Head of caudate nucleus (tissue), 42 donors: ENCODE data around the gene BOD1L2.
A peak's percentile ranks its signal among the peaks of the same experiment; 100 is the strongest.

Source experiments
- DNase-seq, 42 donors: peaks; one replicate each; pipeline versions ENCODE4 v3.0.0 to v3.0.0-alpha.2; 2020 to 2021; ENCODE audit warnings: mixed read lengths in 7 of 42
- intact Hi-C: fragments of 100-400 bp; cut with DNase I; formaldehyde crosslinking; loops from one replicate; pipeline ENCODE4 v1.15.0; 2022

The BOD1L2 gene

GRCh38 chr18:57149051-57149450 lies 2.2 kb downstream of the BOD1L2 start:
- no peak for DNase-seq
- intact Hi-C loops, result no loop called here

- no peak for DNase-seq
- intact Hi-C loops, result no loop called here
These were observed 2.6 kb downstream of the BOD1L2 start for GRCh38 chr18:57149531-57149930.

- intact Hi-C loops, result no loop called here
- no peak for DNase-seq
These were observed 3.2 kb downstream of the BOD1L2 start for GRCh38 chr18:57150081-57150480.

- peak in 1 of 42 donors; percentile 6 for DNase-seq
- intact Hi-C loops, result no loop called here
These were observed 3.9 kb downstream of the BOD1L2 start for GRCh38 chr18:57150828-57151227.

- intact Hi-C loops, result no loop called here
- no peak for DNase-seq
These were observed 7.4 kb downstream of the BOD1L2 start for GRCh38 chr18:57154191-57154830.

GRCh38 chr18:57164401-57164800 lies 17.5 kb downstream of the BOD1L2 start:
- intact Hi-C loops, result no loop called here

GRCh38 chr18:57167617-57168308 lies 20.9 kb downstream of the BOD1L2 start:
- DNase-seq, result no peak
- intact Hi-C loops, result no loop called here

More at GRCh38 chr18:57164401-57164800, 17.5 kb downstream of the BOD1L2 start:
- peak in 1 of 42 donors; percentile 21 for DNase-seq

GRCh38 chr18:57171026-57171425 lies 24.1 kb downstream of the BOD1L2 start:
- intact Hi-C loops, result no loop called here

GRCh38 chr18:57175532-57175931 lies 28.6 kb downstream of the BOD1L2 start:
- peak in 15 of 42 donors; percentile 1 to 64 (median 29) for DNase-seq
- intact Hi-C loops, result no loop called here

More at GRCh38 chr18:57171026-57171425, 24.1 kb downstream of the BOD1L2 start:
- no peak for DNase-seq

GRCh38 chr18:57185434-57185833 lies 38.5 kb downstream of the BOD1L2 start:
- intact Hi-C loops, result no loop called here
- no peak for DNase-seq

- no peak for DNase-seq
- intact Hi-C loops, result no loop called here
These were observed 42.1 kb downstream of the BOD1L2 start for GRCh38 chr18:57188851-57189557.

- DNase-seq, result no peak
These were observed 43.1 kb downstream of the BOD1L2 start for GRCh38 chr18:57190026-57190425.

GRCh38 chr18:57194070-57194469 lies 47.2 kb downstream of the BOD1L2 start:
- intact Hi-C loops, result no loop called here
- DNase-seq, result no peak

More at GRCh38 chr18:57190026-57190425, 43.1 kb downstream of the BOD1L2 start:
- intact Hi-C loops, result no loop called here

GRCh38 chr18:57194622-57195021 lies 47.7 kb downstream of the BOD1L2 start:
- intact Hi-C loops, result no loop called here
- DNase-seq, result no peak

- DNase-seq, result no peak
- intact Hi-C loops, result no loop called here
These were observed 48.5 kb downstream of the BOD1L2 start for GRCh38 chr18:57195341-57195740.

- intact Hi-C loops, result no loop called here
- DNase-seq, result no peak
These were observed 50.4 kb downstream of the BOD1L2 start for GRCh38 chr18:57197261-57197660.

GRCh38 chr18:57198073-57198472 lies 51.2 kb downstream of the BOD1L2 start:
- no peak for DNase-seq
- intact Hi-C loops, result no loop called here
